ENCODE results near the gene ACSF3. TPM values are rescaled to one million over a fixed set of nuclear protein-coding genes. Genes with fewer than 3 reads are reported as not detected.

Gene ACSF3
- total RNA-seq, 3 donors from 2014 or later (not counting 1 experiment from before 2014, with no cell fraction given) = 45.0 to 71.4 (median 51.6) TPM

DNA sequence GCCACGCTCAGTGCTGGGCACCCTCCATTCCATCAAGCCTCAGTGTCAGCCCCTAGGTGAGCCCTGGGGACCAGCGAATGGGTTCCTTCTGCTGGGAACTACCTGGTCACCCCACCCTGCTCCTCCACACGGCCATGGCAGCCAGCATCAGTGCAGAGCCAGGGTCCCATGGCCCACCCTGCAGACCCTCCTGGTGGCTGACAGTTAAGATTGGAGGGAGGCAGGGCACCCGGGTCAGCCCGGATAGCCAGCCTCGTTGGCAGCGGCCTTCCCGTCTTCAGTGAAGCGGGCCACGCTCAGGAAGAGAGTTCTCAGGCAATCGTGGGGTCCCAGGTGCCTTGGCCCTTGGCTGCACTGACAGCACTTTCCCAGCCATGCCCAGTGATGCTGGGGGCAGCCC lies 37.1 kb upstream of the ACSF3 start:
- no peak overlapping the region for H3K27ac Mint-ChIP-seq
- 91% methylated on average over 11 of the region's 11 CpGs for WGBS (ENCODE audit: insufficient coverage)

DNA sequence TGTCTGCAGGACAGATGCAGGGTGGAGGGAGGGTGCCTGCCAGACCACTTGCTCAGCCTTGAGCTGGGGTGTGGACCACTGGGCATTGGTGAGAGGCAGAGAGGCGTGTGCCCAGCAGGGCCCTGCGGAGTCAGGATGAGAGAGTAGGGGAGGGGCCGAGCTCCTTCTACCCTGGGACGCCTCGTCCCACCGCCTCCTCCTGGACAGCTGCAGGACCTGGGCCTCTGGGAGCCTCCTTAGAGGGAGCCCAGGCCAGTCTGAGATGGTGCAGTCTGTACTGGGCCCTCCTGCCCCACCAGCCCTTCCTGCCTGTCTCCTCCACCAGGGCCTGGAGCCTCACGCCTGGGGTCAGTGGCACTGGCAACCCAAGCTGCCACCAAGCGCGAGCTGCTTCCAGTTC lies 35.9 kb upstream of the ACSF3 start:
- no peaks in the 10 kb centered on the region for H3K9me3 ChIP-seq (ENCODE audit: control insufficient read depth, insufficient read depth, low read length)
- DNase-seq (no peak), ATAC-seq (no peak)
- no peaks in the 10 kb centered on the region for H3K4me1 Mint-ChIP-seq
- no peaks in the 10 kb centered on the region for H3K36me3 ChIP-seq (ENCODE audit: control insufficient read depth, insufficient read depth, low read length)
- no peak overlapping the region for H3K27ac Mint-ChIP-seq
- no peak overlapping the region for H3K27ac ChIP-seq (ENCODE audit: low read length)
- intact Hi-C loops (cut with micrococcal nuclease) = no loop called here
- H3K4me1 ChIP-seq (ENCODE audit: control insufficient read depth, insufficient read depth, low read length) = no peaks in the 10 kb centered on the region
- TF ChIP-seq, protein P1, sequence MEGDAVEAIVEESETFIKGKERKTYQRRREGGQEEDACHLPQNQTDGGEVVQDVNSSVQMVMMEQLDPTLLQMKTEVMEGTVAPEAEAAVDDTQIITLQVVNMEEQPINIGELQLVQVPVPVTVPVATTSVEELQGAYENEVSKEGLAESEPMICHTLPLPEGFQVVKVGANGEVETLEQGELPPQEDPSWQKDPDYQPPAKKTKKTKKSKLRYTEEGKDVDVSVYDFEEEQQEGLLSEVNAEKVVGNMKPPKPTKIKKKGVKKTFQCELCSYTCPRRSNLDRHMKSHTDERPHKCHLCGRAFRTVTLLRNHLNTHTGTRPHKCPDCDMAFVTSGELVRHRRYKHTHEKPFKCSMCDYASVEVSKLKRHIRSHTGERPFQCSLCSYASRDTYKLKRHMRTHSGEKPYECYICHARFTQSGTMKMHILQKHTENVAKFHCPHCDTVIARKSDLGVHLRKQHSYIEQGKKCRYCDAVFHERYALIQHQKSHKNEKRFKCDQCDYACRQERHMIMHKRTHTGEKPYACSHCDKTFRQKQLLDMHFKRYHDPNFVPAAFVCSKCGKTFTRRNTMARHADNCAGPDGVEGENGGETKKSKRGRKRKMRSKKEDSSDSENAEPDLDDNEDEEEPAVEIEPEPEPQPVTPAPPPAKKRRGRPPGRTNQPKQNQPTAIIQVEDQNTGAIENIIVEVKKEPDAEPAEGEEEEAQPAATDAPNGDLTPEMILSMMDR (IDR thresholded peaks at IDR 0.05) = no peak
- no peaks in the 10 kb centered on the region for H3K9me3 Mint-ChIP-seq
- H3K4me3 ChIP-seq (ENCODE audit: low read length) = no peak overlapping the region
- H3K4me3 Mint-ChIP-seq = no peak overlapping the region
- H3K27me3 ChIP-seq (ENCODE audit: control insufficient read depth, insufficient read depth, low read length) = no peaks in the 10 kb centered on the region
- 89% methylated on average over 9 of the region's 9 CpGs for WGBS (ENCODE audit: insufficient coverage)
- H3K27me3 Mint-ChIP-seq (ENCODE audit: low read depth in 2 of 2) = no peaks in the 10 kb centered on the region
- H3K36me3 Mint-ChIP-seq = no peaks in the 10 kb centered on the region

More for the DNA sequence above, 37.1 kb upstream of the ACSF3 start:
- H3K4me1 Mint-ChIP-seq = no peaks in the 10 kb centered on the region
- Histone ChIP-seq H3K27me3 (ENCODE audit: control insufficient read depth, insufficient read depth, low read length) (no peaks in the 10 kb centered on the region), H3K4me3 (ENCODE audit: low read length) (no peak overlapping the region), H3K9me3 (ENCODE audit: control insufficient read depth, insufficient read depth, low read length) (no peaks in the 10 kb centered on the region), H3K4me1 (ENCODE audit: control insufficient read depth, insufficient read depth, low read length) (no peaks in the 10 kb centered on the region), H3K36me3 (ENCODE audit: control insufficient read depth, insufficient read depth, low read length) (no peaks in the 10 kb centered on the region), H3K27ac (ENCODE audit: low read length) (no peak overlapping the region)
- H3K36me3 Mint-ChIP-seq = no peaks in the 10 kb centered on the region
- TF ChIP-seq, protein P1 (IDR thresholded peaks at IDR 0.05) = no peak
- no peaks in the 10 kb centered on the region for H3K9me3 Mint-ChIP-seq
- H3K4me3 Mint-ChIP-seq = no peak overlapping the region
- DNase-seq = no peak
- ATAC-seq = no peak
- intact Hi-C loops (cut with micrococcal nuclease) = no loop called here
- no peaks in the 10 kb centered on the region for H3K27me3 Mint-ChIP-seq (ENCODE audit: low read depth in 2 of 2)

DNA sequence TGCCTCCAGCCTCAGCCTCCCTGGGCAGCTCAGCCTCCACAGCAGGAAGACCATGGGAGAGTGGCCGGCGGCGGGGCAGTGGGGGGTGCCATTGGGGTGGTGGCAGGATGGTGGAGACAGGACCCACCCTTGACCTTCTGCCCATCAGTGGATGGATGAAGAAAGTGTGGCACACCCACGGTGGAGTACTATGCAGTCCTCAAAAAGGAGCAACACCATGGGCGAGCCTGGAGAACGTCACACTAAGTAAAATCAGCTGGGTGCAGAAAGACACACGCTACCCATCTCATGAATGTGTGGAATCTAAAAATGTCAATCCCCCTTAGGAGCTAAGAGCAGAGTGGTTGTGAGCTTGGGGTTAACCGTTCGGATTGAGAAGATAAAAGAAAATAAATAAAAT lies 34.8 kb upstream of the ACSF3 start:
- TF ChIP-seq, protein P1 (IDR thresholded peaks at IDR 0.05) = no peak
- no peak overlapping the region for H3K4me3 ChIP-seq (ENCODE audit: low read length)
- no peaks in the 10 kb centered on the region for H3K27me3 ChIP-seq (ENCODE audit: control insufficient read depth, insufficient read depth, low read length)
- no peak for ATAC-seq
- no peaks in the 10 kb centered on the region for H3K27me3 Mint-ChIP-seq (ENCODE audit: low read depth in 2 of 2)
- H3K9me3 ChIP-seq (ENCODE audit: control insufficient read depth, insufficient read depth, low read length) = no peaks in the 10 kb centered on the region
- no peak overlapping the region for H3K4me3 Mint-ChIP-seq
- no peaks in the 10 kb centered on the region for H3K36me3 Mint-ChIP-seq
- no peak overlapping the region for H3K27ac ChIP-seq (ENCODE audit: low read length)
- WGBS (ENCODE audit: insufficient coverage) = 98% methylated on average over 7 of the region's 9 CpGs
- H3K4me1 Mint-ChIP-seq = no peaks in the 10 kb centered on the region
- H3K36me3 ChIP-seq (ENCODE audit: control insufficient read depth, insufficient read depth, low read length) = no peaks in the 10 kb centered on the region
- intact Hi-C loops (cut with micrococcal nuclease) = no loop called here
- no peaks in the 10 kb centered on the region for H3K9me3 Mint-ChIP-seq
- peaks cover under 1% of the 10 kb centered on the region for H3K4me1 ChIP-seq (ENCODE audit: control insufficient read depth, insufficient read depth, low read length)
- no peak for DNase-seq
- H3K27ac Mint-ChIP-seq = no peak overlapping the region

DNA sequence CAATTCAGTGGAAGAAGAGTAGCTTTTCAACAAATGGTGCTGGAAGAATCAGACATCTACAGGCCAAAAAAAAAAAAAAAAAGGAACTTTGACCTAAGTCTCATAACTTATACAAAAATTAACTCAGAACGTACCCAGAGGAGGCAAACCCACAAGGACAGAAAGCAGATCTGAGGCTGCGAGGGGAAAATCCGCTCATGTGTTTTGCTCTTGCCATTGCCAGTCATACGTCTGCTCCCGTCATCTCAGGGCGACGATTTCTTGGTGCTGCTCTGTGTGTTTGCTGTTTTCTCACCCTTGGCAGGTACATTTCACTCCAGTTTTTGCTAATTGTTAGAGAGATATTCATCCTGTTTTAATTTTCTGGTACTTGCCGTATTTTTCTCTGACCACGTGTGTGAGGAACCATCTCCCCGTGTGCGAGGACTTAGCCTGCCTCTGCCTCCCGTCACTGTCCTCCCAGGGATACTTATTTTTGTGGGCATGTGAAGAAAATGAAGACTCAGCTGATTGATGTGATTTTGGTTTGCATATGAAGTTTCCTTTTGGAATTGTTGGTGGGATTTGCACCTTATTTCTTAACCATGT lies 33.4 kb upstream of the ACSF3 start:
- Histone ChIP-seq H3K4me1 (ENCODE audit: control insufficient read depth, insufficient read depth, low read length) (peaks cover 15% of the 10 kb centered on the region), H3K4me3 (ENCODE audit: low read length) (no peak overlapping the region), H3K27ac (ENCODE audit: low read length) (peak overlapping the region; percentile 46), H3K9me3 (ENCODE audit: control insufficient read depth, insufficient read depth, low read length) (no peaks in the 10 kb centered on the region), H3K36me3 (ENCODE audit: control insufficient read depth, insufficient read depth, low read length) (no peaks in the 10 kb centered on the region), H3K27me3 (ENCODE audit: control insufficient read depth, insufficient read depth, low read length) (no peaks in the 10 kb centered on the region)
- intact Hi-C loops (cut with micrococcal nuclease) = no loop called here
- 71% methylated on average over 12 of the region's 12 CpGs for WGBS (ENCODE audit: insufficient coverage)
- peak in 1 of 2 donors; percentile 25 for DNase-seq
- H3K4me3 Mint-ChIP-seq = no peak overlapping the region
- no peaks in the 10 kb centered on the region for H3K27me3 Mint-ChIP-seq (ENCODE audit: low read depth in 2 of 2)
- ATAC-seq = no peak
- TF ChIP-seq, protein P1 (IDR thresholded peaks at IDR 0.05) = no peak
- no peak overlapping the region for H3K27ac Mint-ChIP-seq
- no peaks in the 10 kb centered on the region for H3K36me3 Mint-ChIP-seq
- H3K9me3 Mint-ChIP-seq = no peaks in the 10 kb centered on the region
- H3K4me1 Mint-ChIP-seq = no peaks in the 10 kb centered on the region

All from natural killer cell (primary cell).